SKM-1 treated with dmso at 0.1 percent for 144 hours (cell line): ENCODE measurements around the gene FSD2.
"Not testable (repeated sequence)": the region's sequence is repeated elsewhere in the genome, so short reads cannot be mapped to it uniquely, and the experiment has no call there.

ENCODE experiments used
- DNase-seq: peaks from one replicate; lab custom pipeline; 2025; ENCODE audit not compliant: unreplicated experiment; lab: John Stamatoyannopoulos, UW

FSD2 gene

DNA sequence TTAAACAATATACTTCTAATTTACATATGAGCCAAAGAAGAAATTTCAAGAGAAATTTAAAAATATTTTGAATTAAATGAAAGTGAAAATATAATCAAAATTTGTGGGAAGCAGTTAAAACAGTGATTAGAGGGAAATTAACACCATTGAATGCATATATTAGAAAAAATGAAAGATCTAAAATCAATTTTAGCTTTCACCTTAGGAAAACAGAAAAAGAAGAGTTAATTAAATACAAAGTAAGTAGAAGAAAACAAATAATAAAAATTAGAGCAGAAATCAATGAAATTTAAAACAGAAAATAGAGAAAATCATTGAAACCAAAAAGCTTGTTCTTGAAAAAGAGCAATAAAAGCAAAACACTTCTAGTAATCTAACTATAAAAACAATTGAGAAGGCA, 57.6 kb downstream of the FSD2 start:
- DNase-seq, result no peak

GRCh38 chr15:82743810-82744209, 62.1 kb downstream of the FSD2 start:
- DNase-seq, result no peak

DNA sequence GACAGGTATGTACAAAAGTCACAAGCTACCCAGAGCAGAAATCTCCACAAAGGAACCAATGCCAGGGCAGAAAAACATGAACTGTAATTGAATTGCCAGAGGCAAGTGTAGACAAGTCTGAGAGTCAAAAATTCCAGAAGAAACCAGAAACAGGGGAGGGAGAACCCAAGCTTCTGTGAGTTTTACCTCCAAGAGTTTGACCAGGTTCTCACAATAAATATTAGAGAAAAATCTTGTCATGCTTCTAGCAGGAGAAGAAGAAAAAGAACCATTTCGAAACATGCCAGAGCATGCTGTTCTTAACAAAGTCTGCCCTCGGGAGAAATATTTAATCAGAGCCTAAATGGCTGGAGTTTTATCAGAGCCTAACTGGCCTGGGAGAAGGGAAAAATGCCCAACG, 63.7 kb downstream of the FSD2 start:
- DNase-seq, result no peak

DNA sequence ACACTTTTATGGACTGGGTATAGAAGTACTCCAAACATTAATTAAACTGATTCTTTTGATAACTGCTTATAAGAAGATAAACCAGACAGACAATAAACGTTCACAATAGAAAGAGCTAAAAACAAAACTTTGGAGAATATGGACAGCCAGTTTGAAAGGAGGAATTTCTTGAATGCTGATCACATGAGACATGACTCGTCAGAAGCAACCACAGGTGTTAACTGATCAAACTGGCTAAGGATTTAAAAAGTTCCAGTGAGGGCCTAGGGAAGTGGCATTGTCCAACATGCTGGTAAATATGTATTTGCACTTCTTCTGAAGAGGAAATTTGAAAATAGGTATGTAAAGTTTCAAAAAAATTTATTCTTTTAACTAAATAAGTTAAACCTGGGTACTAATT, 66.8 kb downstream of the FSD2 start:
- no peak for DNase-seq

DNA sequence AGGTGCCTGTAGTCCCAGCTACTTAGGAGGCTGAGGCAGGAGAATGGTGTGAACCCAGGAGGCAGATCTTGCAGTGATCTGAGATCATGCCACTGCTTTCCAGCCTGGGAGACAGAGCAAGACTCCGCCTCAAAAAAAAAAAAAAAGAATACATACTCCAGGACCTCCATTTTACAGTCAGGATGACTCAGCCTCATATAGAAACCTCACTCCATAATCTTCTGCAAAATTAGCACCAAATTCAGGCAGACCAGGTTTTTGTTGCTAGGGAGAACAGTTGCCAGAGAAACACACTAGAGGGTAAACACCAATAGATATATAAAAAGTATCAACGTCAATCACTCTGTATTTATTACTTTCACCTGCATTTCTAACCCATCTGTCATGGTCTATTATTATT, 67.9 kb downstream of the FSD2 start:
- DNase-seq, result no peak

GRCh38 chr15:82731527-82731926, 74.3 kb downstream of the FSD2 start:
- no peak for DNase-seq

DNA sequence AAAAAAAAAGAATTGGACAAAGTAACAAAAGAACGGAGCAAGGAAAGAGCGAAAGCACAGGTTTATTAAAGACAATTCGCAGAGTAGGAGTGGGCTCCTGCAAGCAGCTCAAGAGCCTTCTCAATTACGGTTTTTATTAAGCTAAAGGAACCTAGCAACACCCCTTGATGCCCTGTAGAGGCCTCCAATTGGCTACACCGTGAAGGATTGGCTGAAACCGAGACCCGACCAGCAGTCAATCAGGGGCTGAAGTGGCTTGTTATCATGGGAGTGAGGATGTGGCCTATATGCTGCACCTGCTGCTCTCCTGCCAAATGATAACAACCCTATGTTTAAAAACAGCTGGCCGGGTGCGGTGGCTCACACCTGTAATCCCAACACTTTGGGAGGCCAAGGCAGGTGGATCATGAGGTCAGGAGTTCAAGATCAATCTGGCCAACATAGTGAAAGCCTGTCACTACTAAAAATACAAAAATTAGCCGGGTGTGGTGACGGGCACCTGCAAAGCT, 75.8 kb downstream of the FSD2 start:
- no peak for DNase-seq

GRCh38 chr15:82726816-82727215, 79.1 kb downstream of the FSD2 start:
- DNase-seq, result no peak

GRCh38 chr15:82715003-82715402, 90.9 kb downstream of the FSD2 start:
- DNase-seq, result no peak

DNA sequence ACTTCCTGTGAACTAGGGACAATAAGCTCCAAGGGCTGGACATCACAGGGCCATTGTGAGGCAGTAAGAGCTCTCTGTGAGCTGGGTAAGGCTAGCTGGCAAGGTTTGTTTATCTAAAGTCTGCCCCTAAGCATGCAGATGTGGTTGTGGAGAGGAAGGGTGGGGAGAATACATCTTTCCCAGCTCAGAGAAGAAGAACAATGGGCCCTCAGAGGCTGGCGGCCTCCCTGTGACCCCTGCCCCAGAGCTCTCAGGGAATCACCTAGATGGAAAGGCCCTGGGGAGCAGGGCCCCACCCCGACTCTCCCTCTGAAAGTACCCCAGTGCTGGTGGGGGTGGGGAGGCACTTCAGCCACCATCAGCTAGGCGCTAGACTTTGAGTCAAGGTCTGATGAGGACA, 91.9 kb downstream of the FSD2 start:
- no peak for DNase-seq

GRCh38 chr15:82712036-82712435, 93.8 kb downstream of the FSD2 start:
- DNase-seq, result no peak

- DNase-seq, result no peak
Measured at GRCh38 chr15:82710926-82711490, 94.9 kb downstream of the FSD2 start.

DNA sequence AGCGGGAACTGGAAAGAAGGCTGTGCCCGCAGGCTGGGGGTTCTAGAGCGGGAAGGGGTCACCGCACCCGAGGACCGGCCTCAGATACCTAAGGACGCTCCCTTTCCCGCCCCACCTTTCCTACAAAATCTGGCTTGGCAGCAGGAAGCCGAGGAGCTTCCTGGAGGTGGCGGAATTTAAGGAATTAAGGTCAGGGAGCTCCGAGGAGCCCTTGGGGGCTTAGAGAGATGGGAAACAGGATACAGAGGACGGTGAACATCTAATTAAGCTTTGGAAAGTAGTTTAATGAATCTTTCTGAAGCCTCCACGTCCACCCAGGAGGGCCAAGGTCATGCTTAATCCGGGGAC, 95.7 kb downstream of the FSD2 start:
- DNase-seq, result no peak

GRCh38 chr15:82709421-82710207, 96.3 kb downstream of the FSD2 start, which contains the start of gene AP3B2:
Gene AP3B2, minus strand, starts transcription at chr15:82709875. Its CDS starts 169 bp downstream, at chr15:82709706.
- peak; percentile 75 for DNase-seq

GRCh38 chr15:82709081-82709420, 96.8 kb downstream of the FSD2 start:
- DNase-seq, result peak; percentile 60

GRCh38 chr15:82705856-82706255, 100.0 kb downstream of the FSD2 start:
- DNase-seq, result not testable (repeated sequence)
